ENCODE data around the gene MAP4K4. TPM values are rescaled to one million over a fixed set of nuclear protein-coding genes. Genes with fewer than 3 reads are reported as not detected.

MAP4K4 gene
- total RNA-seq, 1 experiment from 2014 or later = 58.7 TPM

DNA sequence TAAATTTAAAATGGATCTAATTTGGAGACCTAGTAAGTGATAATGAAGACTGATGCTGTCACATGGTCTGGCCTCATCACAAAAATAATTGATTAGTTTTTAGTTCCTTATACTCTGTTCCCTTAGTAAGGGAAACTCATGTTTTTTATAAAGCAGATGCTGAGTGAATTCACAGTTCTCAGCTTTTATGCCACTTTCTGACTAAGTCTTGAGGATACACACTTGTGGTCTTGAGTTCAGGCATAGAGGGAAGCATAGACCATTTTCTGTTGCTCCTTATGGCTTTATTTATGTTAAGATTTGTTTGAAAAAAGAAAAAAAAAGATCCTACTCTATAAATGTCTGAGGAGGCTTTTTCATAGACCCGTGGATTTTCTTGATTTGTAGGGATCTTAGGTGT, 91.1 kb downstream of the MAP4K4 start:
- no peaks in the 10 kb centered on the region; the same call in 1 of the 2 replicates for H3K36me3 ChIP-seq (replicated peaks; ENCODE audit: control insufficient read depth, insufficient read depth, low read length)
- no peak overlapping the region for H3K4me3 ChIP-seq (ENCODE audit: insufficient read depth, low read depth, low read length)
- DNase-seq = no peak
- no peaks in the 10 kb centered on the region for H3K27me3 ChIP-seq (ENCODE audit: control insufficient read depth, insufficient read depth, low read length)

DNA sequence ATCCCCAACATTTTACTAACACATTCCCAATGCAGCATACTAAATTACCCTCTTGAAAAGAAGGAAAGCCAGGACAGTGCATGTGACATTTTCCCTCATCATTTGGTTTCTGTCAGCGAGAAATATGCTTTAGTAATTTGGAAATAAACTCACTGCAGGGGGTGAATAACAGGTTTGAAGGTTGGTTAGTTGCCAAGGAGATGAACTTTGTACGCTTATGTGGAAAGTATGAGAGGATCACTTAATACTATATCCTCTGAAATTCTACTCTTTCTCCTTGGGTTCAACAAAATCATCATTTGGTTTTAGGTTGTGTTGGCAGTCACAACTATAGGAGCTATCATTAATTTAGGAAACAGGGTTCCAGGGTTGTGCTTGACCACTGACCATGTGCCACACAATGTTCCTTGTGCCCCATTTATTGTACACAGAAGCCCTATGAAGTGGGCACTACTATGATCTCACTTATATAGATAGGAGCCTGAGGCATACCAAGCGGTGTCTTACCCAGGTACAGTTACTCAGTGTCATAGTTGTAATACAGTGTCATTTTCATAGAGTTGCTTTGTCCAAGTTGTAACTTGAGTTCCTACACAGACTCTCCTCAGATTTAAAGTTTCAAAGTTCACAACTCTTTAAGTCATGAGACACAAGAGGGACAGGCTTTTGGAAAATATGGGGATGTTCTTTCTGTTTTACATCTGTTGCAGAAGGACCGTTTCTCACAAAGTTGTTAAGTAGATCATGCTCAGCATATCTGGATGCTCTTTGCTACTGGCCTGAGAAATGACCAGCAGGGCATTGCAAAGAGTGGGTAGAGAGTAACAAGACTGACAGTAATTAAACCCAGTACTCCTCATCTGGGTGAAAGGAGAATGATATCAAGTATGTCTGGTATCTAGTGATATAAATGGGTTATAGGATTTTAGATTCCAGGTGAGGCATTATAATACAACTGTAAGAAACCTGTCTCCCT, 91.8 kb downstream of the MAP4K4 start:
- Histone ChIP-seq H3K27me3 (ENCODE audit: control insufficient read depth, insufficient read depth, low read length) (no peaks in the 10 kb centered on the region), H3K4me3 (ENCODE audit: insufficient read depth, low read depth, low read length) (no peak overlapping the region), H3K36me3 (replicated peaks; ENCODE audit: control insufficient read depth, insufficient read depth, low read length) (no peaks in the 10 kb centered on the region; the same call in 1 of the 2 replicates)
- no peak for DNase-seq

DNA sequence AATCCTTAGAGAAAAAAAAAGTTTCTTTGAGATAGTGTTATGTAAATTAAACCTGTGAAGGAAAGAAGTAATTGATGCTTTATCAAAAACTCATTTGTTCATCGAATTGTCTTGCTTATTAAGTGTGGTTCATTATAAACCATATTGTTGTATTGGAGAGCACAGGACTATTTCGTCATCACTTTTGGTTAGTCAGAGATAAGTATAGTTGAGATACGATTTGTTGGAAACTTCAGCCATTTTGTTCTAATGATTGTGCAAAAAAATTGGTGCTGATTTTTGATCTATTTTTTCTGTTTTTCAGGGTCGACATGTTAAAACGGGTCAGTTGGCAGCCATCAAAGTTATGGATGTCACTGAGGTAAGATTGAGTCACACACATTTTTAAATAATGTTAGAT, 92.9 kb downstream of the MAP4K4 start:
- Histone ChIP-seq H3K27me3 (ENCODE audit: control insufficient read depth, insufficient read depth, low read length) (no peaks in the 10 kb centered on the region), H3K4me3 (ENCODE audit: insufficient read depth, low read depth, low read length) (no peak overlapping the region), H3K36me3 (replicated peaks; ENCODE audit: control insufficient read depth, insufficient read depth, low read length) (no peaks in the 10 kb centered on the region; the same call in 1 of the 2 replicates)
- no peak for DNase-seq

DNA sequence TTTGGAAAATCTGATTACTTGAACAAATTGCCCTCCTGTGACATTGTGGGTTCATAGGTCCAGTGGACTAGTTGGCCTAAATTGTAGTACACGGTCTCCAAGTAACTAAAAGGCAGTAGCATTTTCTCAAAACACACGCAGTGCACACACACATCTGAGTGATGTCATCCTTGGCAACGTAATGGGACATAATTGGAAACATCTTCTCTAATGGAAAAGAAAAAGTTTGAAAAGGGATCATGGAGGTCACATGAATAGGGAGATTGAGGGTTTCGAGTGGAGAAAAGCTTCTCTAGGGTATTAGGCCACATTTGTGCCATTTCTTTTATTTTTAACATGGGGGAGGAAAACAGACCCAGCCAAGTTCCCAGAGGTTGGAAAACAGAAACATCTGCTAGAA, 93.3 kb downstream of the MAP4K4 start:
- Histone ChIP-seq H3K4me3 (ENCODE audit: insufficient read depth, low read depth, low read length) (no peak overlapping the region), H3K36me3 (replicated peaks; ENCODE audit: control insufficient read depth, insufficient read depth, low read length) (no peaks in the 10 kb centered on the region; the same call in 1 of the 2 replicates), H3K27me3 (ENCODE audit: control insufficient read depth, insufficient read depth, low read length) (no peaks in the 10 kb centered on the region)
- no peak for DNase-seq

DNA sequence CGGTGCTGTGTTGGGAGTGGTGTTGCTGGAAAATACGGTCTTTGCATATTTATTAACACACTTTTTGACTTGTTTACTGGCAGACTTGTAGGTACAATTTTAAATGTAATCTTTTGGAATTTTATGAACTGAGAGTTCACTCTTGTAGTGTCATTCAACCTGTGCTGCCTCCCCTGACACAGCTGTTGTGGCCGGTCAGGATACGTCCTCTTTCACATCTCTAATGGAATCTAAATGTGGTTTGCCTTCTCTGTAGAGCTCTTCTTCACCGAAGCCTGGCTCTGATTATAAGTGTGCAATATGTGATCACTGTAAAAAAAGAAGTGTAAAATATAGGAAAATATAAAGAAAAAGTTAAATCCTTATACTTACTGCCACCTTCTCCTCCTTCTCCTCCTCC, 94.7 kb downstream of the MAP4K4 start:
- Histone ChIP-seq H3K36me3 (replicated peaks; ENCODE audit: control insufficient read depth, insufficient read depth, low read length) (no peaks in the 10 kb centered on the region; the same call in 1 of the 2 replicates), H3K27me3 (ENCODE audit: control insufficient read depth, insufficient read depth, low read length) (no peaks in the 10 kb centered on the region), H3K4me3 (ENCODE audit: insufficient read depth, low read depth, low read length) (no peak overlapping the region)
- DNase-seq = no peak

DNA sequence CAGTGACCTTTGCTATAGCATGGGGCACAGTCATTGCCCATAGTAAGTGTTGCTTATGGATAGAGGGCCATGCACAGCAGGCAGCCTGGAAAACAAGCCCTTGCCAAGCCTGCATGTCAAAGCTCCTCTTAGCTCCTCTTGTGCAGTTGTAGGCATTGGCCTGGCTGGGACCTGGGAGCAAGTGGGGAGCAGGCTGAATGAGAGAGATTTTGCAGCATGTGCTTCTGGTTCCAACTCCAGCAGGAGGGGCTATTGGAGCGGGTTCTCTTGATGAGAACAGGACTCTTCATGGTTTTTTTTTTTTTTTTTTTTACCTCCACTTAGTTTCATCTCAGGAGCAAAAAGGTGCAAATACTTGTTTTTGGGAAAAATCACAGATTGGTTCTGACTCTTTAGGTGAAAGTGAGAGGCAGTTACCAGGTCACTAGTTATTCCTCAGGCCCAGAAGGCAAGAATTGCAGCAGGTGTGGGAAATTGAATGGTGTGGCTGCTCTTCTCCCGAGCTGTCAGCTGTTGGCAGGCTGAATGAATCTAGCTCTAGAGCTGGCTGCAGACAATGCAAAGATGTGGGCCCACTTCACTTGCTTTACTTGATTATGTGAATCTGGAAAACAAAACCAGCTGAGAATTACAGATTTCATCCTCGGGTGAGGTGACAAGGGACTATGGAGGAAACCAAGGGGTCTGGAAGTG, 95.9 kb downstream of the MAP4K4 start:
- Histone ChIP-seq H3K4me3 (ENCODE audit: insufficient read depth, low read depth, low read length) (no peak overlapping the region), H3K27me3 (ENCODE audit: control insufficient read depth, insufficient read depth, low read length) (no peaks in the 10 kb centered on the region), H3K36me3 (replicated peaks; ENCODE audit: control insufficient read depth, insufficient read depth, low read length) (no peaks in the 10 kb centered on the region; the same call in 1 of the 2 replicates)
- no peak for DNase-seq

DNA sequence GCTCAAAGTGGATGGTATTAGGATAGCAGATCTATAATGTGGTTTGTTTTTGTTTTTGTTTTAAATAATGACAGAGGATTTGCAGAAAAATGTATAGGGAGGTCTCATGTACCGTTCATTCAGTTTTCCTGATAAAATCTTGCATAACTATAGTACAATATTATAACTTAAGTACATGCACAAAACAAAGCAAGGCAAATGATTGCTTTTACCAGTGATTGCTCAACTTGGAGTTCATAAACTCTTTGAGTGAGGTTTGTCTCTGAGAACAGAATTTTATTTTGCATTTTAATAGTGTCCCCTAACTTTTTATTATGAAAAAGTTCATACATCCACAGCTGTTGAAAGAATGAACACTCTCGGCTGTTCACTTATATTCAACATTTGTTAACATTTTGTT, 96.6 kb downstream of the MAP4K4 start:
- DNase-seq = no peak
- Histone ChIP-seq H3K4me3 (ENCODE audit: insufficient read depth, low read depth, low read length) (no peak overlapping the region), H3K27me3 (ENCODE audit: control insufficient read depth, insufficient read depth, low read length) (no peaks in the 10 kb centered on the region), H3K36me3 (replicated peaks; ENCODE audit: control insufficient read depth, insufficient read depth, low read length) (no peaks in the 10 kb centered on the region; the same call in 1 of the 2 replicates)

DNA sequence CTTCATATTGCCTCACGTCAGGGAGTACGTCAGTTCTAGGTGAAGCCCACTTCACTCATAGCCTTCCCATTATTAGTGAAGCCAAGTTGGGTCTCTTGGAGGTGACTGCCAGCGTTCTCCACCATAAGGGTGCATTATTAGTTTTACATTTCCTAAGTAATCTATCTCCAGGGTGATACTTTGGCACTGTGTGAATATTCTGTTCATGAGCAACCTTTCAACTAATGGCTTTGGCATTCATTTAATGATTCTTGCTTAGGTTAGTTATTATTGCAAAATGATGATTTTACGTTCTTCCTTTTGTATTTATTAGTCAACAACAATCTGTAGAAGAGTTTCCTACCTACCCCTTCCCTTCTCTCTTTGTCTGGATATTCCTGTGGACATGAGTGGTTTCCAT, 97.5 kb downstream of the MAP4K4 start:
- H3K4me3 ChIP-seq (ENCODE audit: insufficient read depth, low read depth, low read length) = no peak overlapping the region
- no peaks in the 10 kb centered on the region for H3K27me3 ChIP-seq (ENCODE audit: control insufficient read depth, insufficient read depth, low read length)
- H3K36me3 ChIP-seq (replicated peaks; ENCODE audit: control insufficient read depth, insufficient read depth, low read length) = no peaks in the 10 kb centered on the region; the same call in 1 of the 2 replicates
- DNase-seq = no peak

DNA sequence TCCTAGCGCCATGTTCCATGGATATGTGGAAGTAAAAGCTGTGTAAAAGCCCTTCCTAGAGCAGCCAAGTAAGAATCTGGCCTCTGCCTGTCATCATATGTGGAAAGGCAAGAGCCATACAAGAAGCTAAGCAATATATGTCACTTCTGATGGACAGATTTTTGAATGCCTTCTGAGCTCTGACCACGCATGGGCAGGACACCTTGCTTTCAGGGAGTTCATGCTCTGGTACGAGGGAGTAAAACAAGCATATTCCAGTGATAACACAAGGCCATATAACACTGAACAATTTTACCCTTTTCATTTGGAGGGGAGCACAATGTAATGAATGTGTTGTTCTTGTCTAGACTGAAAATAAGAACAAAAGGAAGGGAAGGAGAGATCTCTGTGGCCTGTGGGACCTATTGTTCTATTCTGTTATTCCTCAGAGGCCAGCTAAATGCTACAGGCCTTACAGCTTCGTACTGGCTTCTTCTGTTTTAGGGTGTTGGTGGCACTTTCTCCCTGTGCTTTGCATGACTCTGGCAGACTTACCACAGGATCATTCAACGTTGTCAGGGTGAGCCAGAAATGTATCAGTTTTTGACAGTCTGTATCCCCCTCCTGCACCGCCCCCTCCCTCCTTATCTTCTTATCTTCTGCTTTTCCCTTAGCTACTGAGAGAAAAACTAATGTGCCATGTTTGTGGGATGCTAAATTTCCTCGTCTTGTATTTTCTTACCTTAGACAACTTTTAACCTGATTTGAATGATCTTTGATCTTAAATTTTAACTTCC, 99.5 kb downstream of the MAP4K4 start:
- Histone ChIP-seq H3K4me3 (ENCODE audit: insufficient read depth, low read depth, low read length) (no peak overlapping the region), H3K27me3 (ENCODE audit: control insufficient read depth, insufficient read depth, low read length) (no peaks in the 10 kb centered on the region), H3K36me3 (replicated peaks; ENCODE audit: control insufficient read depth, insufficient read depth, low read length) (no peaks in the 10 kb centered on the region)
- no peak for DNase-seq

DNA sequence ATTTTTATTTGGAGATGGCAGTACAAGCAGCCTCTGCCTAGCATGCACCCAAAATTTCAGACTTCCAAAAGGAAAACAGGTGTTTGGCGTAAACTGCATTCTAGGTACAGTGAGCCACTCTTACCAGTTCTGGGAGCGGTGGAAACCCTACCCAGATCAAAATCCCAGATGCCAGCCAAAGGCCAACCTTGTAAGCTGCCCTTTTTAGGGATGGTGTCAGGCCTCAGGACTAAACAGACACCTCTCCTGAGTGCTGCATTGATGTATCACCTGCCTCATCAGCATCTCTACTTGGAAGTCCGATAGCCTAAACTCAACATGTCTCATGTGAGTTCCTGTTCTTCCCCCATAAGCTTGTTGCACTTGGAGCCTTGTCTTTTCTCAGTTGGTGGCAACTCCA, 104.0 kb downstream of the MAP4K4 start:
- H3K4me3 ChIP-seq (ENCODE audit: insufficient read depth, low read depth, low read length) = no peak overlapping the region
- no peaks in the 10 kb centered on the region for H3K27me3 ChIP-seq (ENCODE audit: control insufficient read depth, insufficient read depth, low read length)
- H3K36me3 ChIP-seq (replicated peaks; ENCODE audit: control insufficient read depth, insufficient read depth, low read length) = no peaks in the 10 kb centered on the region; the same call in 1 of the 2 replicates
- no peak for DNase-seq

DNA sequence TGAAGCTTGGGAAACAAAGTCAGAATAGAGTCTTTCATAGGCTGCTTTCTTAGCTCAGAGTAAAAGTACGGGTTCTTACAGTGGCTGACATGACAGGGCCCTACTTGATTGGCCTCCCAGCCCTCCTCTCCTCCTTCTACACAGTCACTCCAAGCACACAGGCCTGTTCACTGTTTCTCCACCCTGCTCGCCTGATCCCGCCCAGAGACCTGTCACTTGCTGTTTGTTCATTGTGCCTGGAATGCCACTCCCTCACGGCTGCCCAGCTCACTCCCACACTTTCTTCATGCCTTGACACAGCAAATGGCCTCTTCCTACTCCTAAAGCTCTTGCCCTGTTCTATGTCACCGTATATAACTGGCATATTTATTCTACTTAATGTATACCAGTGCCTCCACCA, 104.8 kb downstream of the MAP4K4 start:
- no peak for DNase-seq
- H3K36me3 ChIP-seq (replicated peaks; ENCODE audit: control insufficient read depth, insufficient read depth, low read length) = no peaks in the 10 kb centered on the region; the same call in 1 of the 2 replicates

DNA sequence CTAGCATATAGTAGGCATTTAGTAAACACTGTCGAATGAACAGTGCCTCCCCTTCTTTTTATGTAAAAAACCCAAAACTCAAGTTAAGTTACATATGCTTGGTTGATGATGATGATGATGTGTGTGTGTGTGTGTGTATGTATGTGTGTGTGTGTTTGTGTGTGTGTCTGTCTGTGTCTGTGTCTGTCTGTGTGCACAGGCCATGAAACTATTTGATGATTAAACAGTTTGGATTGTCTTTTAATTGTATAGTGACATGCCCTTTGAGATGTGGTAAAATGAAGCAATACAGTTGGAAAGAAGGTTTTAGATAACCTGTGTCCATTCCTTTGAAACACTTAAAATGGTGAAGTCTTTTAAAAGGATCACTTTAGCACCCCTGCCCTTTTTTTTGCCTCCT, 105.6 kb downstream of the MAP4K4 start:
- Histone ChIP-seq H3K36me3 (replicated peaks; ENCODE audit: control insufficient read depth, insufficient read depth, low read length) (no peaks in the 10 kb centered on the region; the same call in 1 of the 2 replicates), H3K4me3 (ENCODE audit: insufficient read depth, low read depth, low read length) (no peak overlapping the region), H3K27me3 (ENCODE audit: control insufficient read depth, insufficient read depth, low read length) (no peaks in the 10 kb centered on the region)
- no peak for DNase-seq

More for the DNA sequence above, 104.8 kb downstream of the MAP4K4 start:
- Histone ChIP-seq H3K4me3 (ENCODE audit: insufficient read depth, low read depth, low read length) (no peak overlapping the region), H3K27me3 (ENCODE audit: control insufficient read depth, insufficient read depth, low read length) (no peaks in the 10 kb centered on the region)

DNA sequence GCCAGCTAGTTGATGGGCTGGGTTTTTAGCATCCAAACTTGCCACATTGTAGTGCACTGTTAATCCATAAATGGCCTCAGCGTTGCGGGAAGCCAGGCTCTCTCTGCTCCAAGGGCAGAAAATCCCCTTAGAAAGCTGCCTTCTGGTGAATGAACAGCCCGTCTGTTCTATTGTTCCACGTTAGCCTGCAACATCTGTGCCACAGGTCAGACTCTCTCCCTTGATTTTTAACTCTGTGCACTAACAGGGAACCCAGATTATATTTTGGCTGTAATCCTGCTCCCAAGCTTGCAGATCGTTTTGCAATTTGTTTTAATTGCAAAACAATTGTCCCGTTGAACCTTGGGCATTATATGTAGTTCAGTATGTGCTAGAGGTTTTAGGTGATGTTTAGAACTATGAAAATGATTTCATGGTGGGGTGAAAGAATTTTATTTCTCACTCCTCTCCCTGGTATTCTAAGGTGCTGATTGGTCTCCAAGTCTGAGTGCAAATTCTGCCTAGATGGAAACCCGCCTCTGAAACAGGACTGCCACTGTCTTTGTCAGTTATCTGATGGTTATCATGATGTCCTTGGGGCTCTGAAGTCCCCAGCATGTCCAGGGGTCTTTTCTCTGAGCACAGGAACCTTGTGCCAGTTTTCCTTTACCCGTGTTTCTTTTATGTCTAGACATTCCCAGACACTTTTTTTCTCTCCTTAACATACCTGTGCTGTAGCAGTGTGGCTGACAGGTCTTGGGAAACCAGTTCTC, 106.6 kb downstream of the MAP4K4 start:
- Histone ChIP-seq H3K36me3 (replicated peaks; ENCODE audit: control insufficient read depth, insufficient read depth, low read length) (no peaks in the 10 kb centered on the region; the same call in 1 of the 2 replicates), H3K27me3 (ENCODE audit: control insufficient read depth, insufficient read depth, low read length) (no peaks in the 10 kb centered on the region), H3K4me3 (ENCODE audit: insufficient read depth, low read depth, low read length) (no peak overlapping the region)
- DNase-seq = no peak
